ENCODE measurements around the gene ACTMAP. TPM values are rescaled to one million over a fixed set of nuclear protein-coding genes. Genes with fewer than 3 reads are reported as not detected.

The ACTMAP gene
- total and polyA plus RNA-seq, 2 of the 8 experiments (the other 6 are each of a cell fraction or from before 2014, with no cell fraction given) = 24.1 to 26.5 TPM

- TF ChIP-seq TAF1 (IDR thresholded peaks at IDR 0.05; ENCODE audit: low read depth, low read length) = no peak
- TF ChIP-seq GTF2F1 (IDR thresholded peaks at IDR 0.05; ENCODE audit: borderline replicate concordance, low read depth, low read length) = no peak
- TF ChIP-seq CBX5 (IDR thresholded peaks at IDR 0.05; ENCODE audit: low read depth, low read length) = no peak
- no peak for TF ChIP-seq HDAC2 (IDR thresholded peaks at IDR 0.05; ENCODE audit: borderline replicate concordance in 1 of 2, low read depth in 2 of 2, low read length in 2 of 2)
- TF ChIP-seq RFX5 (IDR thresholded peaks at IDR 0.05; ENCODE audit: borderline replicate concordance, low read depth, low read length) = no peak
- TF ChIP-seq YY1 (IDR thresholded peaks at IDR 0.05; ENCODE audit: low read depth, low read length) = no peak
Observed at GRCh38 chr19:40739030-40739839, 11.0 kb downstream of the ACTMAP start (continued).

Data from H1 (cell line).